H1 (cell line): ENCODE data around the gene CKAP2L.

Experiments
- CREB1 ChIP-seq: IDR thresholded peaks from 2 replicates; pipeline ENCODE4 v1.6.1; 2012; ENCODE audit warnings: inconsistent platforms
- EGR1 ChIP-seq: IDR thresholded peaks from 2 replicates; pipeline ENCODE4 v1.6.1; 2011; ENCODE audit warnings: low read depth, low read length, borderline replicate concordance
- MAX ChIP-seq: IDR thresholded peaks from 2 replicates; pipeline ENCODE4 v1.6.1; 2012; ENCODE audit warnings: inconsistent platforms
- POLR2A ChIP-seq, 2 experiments: IDR thresholded peaks; 1 replicate in 1 of 2; 2 replicates in 1 of 2; pipeline ENCODE4 v1.6.1; 2011; ENCODE audit warnings: low read depth in 2 of 2, low read length in 2 of 2, mild to moderate bottlenecking in 2 of 2; ENCODE audit errors: control extremely low read depth in 1 of 2
- POLR2AphosphoS5 ChIP-seq: IDR thresholded peaks from 2 replicates; pipeline ENCODE4 v1.6.1; 2011; ENCODE audit warnings: low read depth, low read length
- RAD21 ChIP-seq, 2 experiments: IDR thresholded peaks in 1 of 2; conservative IDR thresholded peaks in 1 of 2; 2 replicates each; pipeline ENCODE4 v1.6.1; 2011; ENCODE audit warnings: low read depth in 2 of 2, low read length in 2 of 2, improper control_type of control experiment in 1 of 2, inconsistent platforms in 1 of 2, mild to moderate bottlenecking in 1 of 2, moderate library complexity in 1 of 2
- SIN3A ChIP-seq, 2 experiments: IDR thresholded peaks in 1 of 2; conservative IDR thresholded peaks in 1 of 2; 2 replicates each; pipeline ENCODE4 v1.6.1; 2011 to 2012; ENCODE audit warnings: low read length in 2 of 2, improper control_type of control experiment in 1 of 2, low read depth in 1 of 2, mild to moderate bottlenecking in 1 of 2
- TEAD4 ChIP-seq: IDR thresholded peaks from 2 replicates; pipeline ENCODE4 v1.6.1; 2012; ENCODE audit warnings: low read depth, low read length, inconsistent platforms, mixed read lengths
- TF ChIP-seq, protein P1 (sequence below), 3 experiments: IDR thresholded peaks; 1 replicate in 2 of 3; 2 replicates in 1 of 3; pipeline versions ENCODE4 v1.5.1 to v1.6.1; 2011; ENCODE audit warnings: low read length in 3 of 3, mild to moderate bottlenecking in 3 of 3, inconsistent platforms in 2 of 3, low read depth in 1 of 3, moderate library complexity in 1 of 3; ENCODE audit not compliant: insufficient read depth in 1 of 3; ENCODE audit errors: control extremely low read depth in 1 of 3
- TF ChIP-seq, protein P2 (sequence below): IDR thresholded peaks from 2 replicates; pipeline ENCODE4 v1.6.1; 2011; ENCODE audit warnings: low read length, improper control_type of control experiment

DNA sequence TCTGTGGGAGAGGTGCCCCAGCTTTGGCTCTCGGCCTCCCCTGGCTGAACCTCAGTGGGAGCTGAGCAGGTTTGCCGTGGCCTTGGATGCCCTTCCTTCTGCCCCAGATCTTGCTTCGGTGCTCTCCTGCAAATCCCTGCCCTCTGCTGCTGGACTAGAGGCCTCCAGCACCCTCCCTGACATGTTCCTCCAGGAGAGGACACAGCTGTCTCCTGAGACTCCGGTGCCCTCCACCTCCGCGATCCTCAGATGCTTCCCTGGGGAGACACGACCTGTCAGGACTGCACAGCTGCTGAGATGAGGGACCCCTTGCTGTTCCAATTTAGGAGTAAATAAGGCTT is 50.9 kb downstream of the CKAP2L start:
- TF ChIP-seq, protein P1, sequence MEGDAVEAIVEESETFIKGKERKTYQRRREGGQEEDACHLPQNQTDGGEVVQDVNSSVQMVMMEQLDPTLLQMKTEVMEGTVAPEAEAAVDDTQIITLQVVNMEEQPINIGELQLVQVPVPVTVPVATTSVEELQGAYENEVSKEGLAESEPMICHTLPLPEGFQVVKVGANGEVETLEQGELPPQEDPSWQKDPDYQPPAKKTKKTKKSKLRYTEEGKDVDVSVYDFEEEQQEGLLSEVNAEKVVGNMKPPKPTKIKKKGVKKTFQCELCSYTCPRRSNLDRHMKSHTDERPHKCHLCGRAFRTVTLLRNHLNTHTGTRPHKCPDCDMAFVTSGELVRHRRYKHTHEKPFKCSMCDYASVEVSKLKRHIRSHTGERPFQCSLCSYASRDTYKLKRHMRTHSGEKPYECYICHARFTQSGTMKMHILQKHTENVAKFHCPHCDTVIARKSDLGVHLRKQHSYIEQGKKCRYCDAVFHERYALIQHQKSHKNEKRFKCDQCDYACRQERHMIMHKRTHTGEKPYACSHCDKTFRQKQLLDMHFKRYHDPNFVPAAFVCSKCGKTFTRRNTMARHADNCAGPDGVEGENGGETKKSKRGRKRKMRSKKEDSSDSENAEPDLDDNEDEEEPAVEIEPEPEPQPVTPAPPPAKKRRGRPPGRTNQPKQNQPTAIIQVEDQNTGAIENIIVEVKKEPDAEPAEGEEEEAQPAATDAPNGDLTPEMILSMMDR (IDR thresholded peaks at IDR 0.05; ENCODE audit: control extremely low read depth in 1 of 3, insufficient read depth in 1 of 3, low read depth in 1 of 3, low read length in 3 of 3) = no peak
- TF ChIP-seq RAD21 (IDR thresholded peaks at IDR 0.05 in 1 of 2, conservative IDR thresholded peaks at IDR 0.05 in 1 of 2; ENCODE audit: low read depth in 2 of 2, low read length in 2 of 2) (no peak), POLR2A (IDR thresholded peaks at IDR 0.05; ENCODE audit: control extremely low read depth in 1 of 2, low read depth in 2 of 2, low read length in 2 of 2) (no peak), CREB1 (no peak), MAX (no peak), EGR1 (no peak), SIN3A (conservative IDR thresholded peaks at IDR 0.05 in 1 of 2, IDR thresholded peaks at IDR 0.05 in 1 of 2; ENCODE audit: low read depth in 1 of 2, low read length in 2 of 2) (no peak), POLR2AphosphoS5 (no peak), TEAD4 (no peak)
- TF ChIP-seq, protein P2, sequence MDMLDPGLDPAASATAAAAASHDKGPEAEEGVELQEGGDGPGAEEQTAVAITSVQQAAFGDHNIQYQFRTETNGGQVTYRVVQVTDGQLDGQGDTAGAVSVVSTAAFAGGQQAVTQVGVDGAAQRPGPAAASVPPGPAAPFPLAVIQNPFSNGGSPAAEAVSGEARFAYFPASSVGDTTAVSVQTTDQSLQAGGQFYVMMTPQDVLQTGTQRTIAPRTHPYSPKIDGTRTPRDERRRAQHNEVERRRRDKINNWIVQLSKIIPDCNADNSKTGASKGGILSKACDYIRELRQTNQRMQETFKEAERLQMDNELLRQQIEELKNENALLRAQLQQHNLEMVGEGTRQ = no peak
